Posterior cingulate gyrus (tissue), 11 donors: ENCODE measurements around the gene IDH3G.

Experiments used
- DNase-seq, 10 donors: peaks; one replicate each; pipeline versions ENCODE4 v3.0.0 to v3.0.0-alpha.2; 2020 to 2021; ENCODE audit warnings: mixed read lengths in 3 of 10
- intact Hi-C: fragments of 100-400 bp; cut with DNase I; formaldehyde crosslinking; loops from one replicate; pipeline ENCODE4 v1.15.1; 2023

The IDH3G gene

DNA sequence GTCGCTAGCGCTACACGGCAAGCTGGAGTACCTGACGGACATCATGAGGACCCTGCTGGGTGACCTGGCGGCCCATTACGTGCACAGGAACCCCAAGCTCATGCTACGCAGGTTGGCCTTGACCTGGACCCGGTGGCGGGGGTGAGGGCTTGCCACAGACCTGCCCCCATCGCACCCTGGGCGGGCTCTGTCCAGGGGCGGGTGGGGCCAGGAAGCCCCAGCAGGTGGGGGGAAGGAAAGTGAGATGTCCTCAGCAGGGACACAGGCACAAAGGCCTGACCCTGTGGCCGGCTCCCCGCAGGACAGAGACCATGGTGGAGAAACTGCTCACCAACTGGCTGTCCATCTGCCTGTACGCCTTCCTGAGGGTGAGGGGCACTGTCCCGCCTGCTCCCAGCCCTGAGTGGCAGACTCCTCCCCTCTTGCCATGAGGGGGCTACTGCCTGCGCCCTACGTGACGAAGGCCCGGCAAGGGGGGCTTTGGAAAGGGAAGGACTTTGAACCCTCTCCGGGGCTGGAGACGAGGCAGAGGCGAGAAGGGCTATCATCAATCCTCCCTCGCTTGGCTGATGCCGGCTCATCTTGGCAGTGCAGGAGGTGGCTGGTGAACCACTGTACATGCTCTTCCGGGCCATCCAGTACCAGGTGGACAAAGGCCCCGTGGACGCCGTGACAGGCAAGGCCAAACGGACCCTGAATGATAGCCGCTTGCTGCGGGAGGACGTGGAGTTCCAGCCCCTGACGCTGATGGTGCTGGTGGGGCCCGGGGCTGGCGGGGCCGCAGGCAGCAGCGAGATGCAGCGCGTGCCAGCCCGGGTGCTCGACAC lies 18.7 kb downstream of the IDH3G start:
- intact Hi-C loops = no loop called here
- peak in 6 of 10 donors; percentile 6 to 79 (median 32) for DNase-seq

DNA sequence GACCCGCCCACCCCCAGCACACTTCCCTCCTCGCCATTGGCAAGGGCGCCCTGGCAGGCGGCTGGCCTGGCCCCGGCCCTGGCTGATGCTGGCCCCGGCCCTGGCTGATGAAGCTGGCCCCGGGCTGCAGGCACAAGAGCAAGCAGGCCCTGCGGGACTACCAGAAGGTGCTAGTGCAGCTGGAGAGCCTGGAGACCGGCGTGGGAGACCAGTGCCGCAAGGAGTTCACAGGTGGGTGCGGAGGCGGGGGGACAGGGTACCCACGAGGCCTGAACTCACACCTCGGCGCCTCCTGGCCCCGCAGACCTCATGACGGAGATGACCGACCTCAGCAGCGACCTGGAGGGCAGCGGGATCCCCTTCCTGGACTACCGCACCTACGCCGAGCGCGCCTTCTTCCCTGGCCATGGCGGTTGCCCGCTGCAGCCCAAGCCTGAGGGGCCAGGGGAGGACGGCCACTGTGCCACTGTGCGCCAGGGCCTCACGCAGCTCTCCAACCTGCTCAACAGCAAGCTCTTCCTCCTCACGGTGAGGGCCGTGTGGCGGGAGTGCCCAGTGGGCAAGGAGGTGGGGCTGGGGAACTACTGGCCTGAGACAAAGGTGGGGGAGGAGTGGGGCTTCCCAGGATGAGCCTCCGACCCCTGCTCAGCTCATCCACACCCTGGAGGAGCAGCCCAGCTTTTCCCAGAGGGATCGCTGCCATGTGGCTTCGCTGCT lies 19.4 kb downstream of the IDH3G start:
- DNase-seq = peak in 5 of 10 donors; percentile 5 to 77 (median 59)
- intact Hi-C loops = no loop called here

DNA sequence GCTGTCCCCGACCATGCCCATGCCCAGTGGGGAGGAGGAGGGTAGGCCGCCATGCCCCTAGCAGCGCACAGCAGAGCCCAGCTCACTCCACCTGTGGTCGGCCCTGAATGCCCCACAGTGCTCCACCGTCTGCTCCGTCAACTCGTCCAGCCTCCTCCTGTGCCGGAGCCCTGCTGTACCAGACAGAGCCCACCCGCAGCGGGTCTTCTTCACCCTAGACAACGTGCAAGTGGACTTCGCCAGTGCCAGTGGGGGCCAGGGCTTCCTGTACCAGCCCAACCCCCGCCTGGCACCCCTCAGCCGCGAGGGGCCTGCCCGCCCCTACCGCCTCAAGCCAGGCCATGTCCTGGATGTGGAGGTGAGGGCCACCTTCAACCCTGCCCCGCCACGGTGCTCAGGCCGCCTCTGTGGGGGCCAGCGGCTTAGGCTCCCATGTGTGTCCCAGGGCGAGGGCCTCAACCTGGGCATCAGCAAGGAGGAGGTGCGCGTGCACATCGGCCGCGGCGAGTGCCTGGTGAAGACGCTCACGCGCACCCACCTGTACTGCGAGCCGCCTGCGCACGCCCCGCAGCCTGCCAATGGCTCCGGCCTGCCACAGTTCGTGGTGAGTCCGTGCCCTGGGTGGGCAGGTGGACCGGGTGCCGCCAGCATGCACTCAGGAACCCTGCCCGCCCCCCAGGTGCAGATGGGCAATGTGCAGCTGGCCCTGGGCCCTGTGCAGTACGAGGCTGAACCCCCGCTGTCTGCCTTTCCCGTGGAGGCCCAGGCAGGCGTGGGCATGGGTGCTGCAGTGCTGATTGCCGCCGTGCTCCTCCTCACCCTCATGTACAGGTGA lies 20.2 kb downstream of the IDH3G start:
- intact Hi-C loops = no loop called here
- DNase-seq = peak in 5 of 10 donors; percentile 4 to 83 (median 68)

DNA sequence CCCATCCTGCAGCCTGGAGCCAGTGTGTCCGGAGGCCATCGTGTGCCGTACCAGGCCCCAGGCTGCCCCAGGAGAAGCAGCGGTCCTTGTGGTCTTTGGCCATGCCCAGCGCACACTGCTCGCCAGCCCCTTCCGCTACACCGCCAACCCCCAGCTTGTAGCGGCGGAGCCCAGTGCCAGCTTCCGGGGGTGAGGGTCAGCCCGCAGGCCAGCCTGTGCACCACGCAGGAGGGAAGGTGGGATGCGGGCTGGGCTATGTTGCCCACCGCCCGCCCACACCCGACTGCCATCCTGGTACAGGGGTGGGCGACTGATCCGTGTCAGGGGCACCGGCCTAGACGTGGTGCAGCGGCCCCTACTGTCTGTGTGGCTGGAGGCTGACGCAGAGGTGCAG lies 21.0 kb downstream of the IDH3G start:
- intact Hi-C loops = no loop called here
- DNase-seq = peak in 4 of 10 donors; percentile 8 to 73 (median 67)

DNA sequence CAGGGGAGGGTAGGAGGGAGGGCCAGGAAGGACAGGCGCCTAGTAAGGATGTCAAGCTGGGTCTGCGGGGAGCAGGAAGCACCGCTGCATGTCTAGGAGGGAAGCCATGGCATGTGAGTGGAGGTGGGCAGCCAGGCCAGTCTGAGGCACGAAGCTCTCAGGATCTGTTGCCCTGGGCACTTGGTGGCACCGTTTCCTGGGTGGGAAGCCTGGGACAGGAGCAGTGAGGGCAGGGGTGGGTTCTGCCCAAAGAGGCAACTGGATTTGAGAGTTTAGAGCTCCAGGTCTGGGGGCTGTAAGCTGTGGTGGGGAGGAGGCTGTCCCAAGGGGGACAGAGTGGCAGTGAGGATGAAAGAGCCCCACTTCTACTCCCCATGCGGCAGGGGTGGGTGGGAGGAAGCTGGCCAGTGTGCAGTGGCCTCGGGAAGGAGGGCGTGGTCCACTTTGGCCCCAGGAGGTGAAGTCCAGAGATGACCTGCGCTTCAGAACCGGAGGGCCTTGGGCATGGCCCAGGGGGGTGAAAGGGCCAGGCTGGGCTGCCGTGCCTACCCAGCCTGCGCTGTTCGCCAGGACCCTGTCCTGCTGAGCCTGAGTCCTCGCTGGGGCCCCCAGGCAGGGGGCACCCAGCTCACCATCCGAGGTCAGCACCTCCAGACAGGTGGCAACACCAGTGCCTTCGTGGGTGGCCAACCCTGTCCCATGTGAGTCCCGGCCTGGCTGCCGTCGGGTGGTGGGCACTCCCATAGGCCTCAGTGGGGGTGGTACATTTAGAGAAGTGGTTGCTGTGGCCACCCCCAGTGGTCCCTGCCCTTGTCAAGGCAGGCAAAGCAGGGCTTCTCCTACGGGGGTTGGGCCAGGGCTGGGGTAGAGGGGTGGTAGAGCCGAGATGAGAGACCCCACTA lies 21.6 kb downstream of the IDH3G start:
- DNase-seq = peak in 6 of 10 donors; percentile 2 to 72 (median 39)
- intact Hi-C loops = no loop called here

DNA sequence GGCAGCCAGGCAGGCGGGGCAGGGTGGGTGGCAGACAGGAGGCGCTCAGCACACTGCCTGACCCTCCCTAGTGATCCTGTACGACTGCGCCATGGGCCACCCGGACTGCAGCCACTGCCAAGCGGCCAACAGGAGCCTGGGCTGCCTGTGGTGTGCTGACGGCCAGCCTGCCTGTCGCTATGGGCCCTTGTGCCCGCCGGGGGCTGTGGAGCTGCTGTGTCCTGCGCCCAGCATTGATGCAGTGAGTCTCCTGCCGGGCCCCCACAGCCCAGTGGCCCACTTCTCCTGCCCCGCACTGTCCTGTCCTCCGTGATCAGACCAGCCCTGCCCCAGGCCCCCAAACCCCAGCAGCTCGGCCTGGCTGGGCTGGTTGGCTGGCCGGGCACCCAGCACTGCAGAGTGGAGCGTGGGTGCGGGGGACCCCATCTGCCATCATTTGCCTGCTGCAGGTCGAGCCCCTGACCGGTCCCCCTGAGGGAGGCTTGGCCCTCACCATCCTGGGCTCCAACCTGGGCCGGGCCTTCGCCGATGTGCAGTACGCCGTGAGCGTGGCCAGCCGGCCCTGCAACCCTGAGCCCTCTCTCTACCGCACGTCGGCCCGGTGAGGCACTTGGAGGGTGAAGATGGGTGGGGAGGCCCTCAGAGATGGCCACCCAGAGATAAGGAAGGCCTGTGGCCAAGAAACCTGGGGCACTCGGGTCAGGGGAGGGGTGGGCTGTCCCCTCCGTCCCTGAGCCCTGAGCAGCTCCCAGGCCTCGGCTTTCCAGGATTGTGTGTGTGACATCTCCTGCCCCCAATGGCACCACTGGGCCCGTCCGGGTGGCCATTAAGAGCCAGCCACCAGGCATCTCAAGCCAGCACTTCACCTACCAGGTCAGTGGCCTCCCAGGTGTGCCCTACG lies 22.5 kb downstream of the IDH3G start:
- DNase-seq = peak in 4 of 10 donors; percentile 23 to 80 (median 71)
- intact Hi-C loops = no loop called here

DNA sequence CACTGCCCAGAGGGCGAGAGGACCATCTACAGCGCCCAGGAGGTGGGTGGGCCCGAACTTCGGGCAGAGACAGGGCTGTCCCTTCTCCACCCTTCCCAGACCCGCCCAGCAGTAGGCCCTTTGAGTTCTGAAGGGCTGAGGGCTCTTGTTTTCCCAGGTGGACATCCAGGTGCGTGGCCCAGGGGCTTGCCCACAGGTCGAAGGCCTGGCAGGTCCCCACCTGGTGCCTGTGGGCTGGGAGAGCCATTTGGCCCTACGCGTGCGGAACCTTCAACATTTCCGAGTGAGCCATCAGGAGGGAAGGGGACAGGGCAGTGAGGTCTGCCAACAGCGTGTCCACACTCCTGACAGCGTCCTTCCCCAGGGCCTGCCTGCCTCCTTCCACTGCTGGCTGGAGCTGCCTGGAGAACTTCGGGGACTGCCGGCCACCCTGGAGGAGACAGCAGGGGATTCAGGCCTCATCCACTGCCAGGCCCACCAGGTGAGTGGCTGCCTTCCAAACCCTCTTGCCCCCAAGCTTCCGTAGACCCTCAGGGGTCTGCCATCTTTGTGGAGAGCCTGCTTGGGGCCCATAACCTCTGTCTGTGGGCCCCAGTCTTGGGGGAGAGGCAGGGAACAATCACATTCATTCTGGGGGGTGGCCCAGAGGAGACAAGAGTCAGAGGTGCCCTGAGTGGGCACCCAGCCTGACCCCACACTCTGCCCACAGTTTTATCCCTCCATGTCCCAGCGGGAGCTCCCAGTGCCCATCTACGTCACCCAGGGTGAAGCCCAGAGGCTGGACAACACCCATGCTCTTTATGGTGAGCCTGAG lies 23.4 kb downstream of the IDH3G start:
- intact Hi-C loops = no loop called here
- DNase-seq = peak in 3 of 10 donors; percentile 11 to 72 (median 35)

DNA sequence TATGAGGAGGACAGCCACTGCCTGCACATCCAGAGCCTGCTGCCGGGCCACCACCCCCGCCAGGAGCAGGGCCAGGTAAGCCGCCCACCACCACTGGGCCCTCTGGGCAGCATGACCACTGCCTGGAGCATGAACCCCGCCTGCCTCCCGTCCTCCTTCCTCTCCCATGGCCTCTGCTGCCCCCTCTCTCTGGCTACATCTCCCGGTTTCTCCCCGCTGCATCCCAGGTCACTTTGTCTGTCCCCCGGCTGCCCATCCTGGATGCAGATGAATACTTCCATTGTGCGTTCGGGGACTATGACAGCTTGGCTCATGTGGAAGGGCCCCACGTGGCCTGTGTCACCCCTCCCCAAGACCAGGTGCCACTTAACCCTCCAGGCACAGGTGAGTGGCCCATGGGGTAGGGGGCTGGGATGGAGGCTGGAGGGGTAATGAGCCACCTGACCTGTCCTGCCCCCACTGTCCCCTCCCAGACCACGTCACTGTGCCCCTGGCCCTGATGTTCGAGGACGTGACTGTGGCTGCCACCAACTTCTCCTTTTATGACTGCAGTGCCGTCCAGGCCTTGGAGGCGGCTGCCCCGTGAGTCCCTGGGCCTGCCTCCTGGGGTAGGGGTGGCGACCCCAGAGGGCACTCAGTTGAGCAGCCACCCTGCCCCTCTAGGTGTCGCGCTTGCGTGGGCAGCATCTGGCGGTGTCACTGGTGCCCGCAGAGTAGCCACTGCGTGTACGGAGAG lies 24.1 kb downstream of the IDH3G start:
- intact Hi-C loops = no loop called here
- peak in 4 of 10 donors; percentile 18 to 85 (median 69) for DNase-seq

DNA sequence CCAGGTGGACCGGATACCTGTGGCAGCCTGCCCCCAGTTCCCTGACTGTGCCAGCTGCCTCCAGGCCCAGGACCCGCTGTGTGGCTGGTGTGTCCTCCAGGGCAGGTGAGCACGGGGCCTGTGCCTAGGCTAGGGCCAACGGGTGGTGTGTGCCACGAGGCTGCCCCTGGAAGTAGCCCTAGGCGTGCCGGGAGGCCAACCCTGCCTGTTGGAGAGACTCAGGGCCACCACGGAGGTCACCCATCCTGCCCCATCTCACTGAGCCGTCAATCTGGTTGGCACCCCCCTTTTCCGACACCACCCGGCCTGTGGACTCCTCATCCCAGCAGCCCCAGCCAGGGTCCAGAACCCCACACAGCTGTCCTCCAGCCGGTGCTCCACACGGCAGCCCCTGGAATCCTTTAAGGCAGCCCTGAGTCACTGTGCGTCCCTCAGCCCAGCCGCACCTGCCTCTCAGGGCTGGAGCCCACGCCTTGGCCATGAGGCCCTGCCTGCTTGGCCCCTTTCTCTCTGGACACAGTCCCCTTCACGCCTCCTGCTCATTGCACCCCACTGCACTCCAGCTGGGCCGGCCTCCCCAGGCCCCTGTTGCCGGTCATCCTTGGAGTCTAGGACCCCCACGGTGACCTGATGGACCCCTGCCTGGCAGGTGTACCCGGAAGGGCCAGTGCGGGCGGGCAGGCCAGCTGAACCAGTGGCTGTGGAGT lies 24.9 kb downstream of the IDH3G start:
- peak in 4 of 10 donors; percentile 13 to 81 (median 52) for DNase-seq
- intact Hi-C loops = no loop called here

DNA sequence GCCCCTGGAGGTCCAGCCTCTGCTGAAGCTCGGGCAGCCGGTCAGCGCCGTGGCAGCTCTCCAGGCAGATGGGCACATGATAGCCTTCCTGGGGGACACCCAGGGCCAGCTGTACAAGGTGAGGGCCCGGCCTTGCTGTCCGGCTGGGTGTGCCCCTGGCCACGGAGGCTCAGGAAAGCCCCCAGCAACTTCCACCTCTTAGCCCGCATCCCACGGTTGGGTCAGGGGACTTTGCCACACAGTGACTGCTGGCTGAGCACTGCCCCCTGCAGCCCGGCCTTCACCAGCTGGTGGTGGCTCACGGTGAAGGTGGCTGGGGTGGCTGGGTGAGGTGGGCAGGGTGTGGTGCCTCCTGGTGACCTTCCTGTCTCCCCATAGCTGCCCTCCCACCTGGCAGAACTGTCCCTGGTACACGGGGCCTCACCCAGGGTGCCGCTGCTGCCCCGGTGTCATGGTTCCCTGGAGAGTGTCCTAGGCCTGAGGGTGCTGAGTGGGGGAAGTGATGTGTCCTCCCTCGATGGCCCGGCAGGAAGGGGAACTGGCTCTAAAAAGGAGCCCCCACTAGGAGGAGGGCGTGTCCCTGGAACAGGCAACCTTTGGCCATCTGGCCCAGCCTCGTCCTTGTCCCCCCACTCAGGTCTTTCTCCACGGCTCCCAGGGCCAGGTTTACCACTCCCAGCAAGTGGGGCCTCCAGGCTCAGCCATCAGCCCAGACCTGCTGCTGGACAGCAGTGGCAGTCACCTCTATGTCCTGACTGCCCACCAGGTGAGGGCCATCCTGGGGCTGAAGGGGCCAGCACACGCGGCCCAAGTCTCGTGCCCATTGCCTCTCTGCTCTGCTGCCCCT lies 25.6 kb downstream of the IDH3G start:
- DNase-seq = peak in 4 of 10 donors; percentile 19 to 83 (median 69)
- intact Hi-C loops = no loop called here

DNA sequence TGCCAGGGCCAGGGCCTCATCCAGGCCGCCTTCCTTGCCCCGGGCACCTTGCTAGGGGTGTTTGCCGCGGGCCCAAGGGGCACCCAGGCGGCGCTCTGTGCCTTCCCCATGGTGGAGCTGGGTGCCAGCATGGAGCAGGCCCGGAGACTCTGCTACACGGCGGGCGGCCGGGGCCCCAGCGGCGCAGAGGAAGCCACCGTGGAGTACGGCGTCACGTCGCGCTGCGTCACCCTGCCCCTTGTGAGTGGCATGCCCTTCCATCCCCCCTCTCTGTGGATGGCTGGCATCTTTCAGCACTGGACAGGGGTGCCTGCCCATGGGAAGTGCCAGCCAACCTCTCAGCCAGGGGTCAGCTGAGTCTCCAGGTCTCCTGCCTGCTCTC lies 26.5 kb downstream of the IDH3G start:
- intact Hi-C loops = no loop called here
- DNase-seq = peak in 4 of 10 donors; percentile 15 to 83 (median 65)

DNA sequence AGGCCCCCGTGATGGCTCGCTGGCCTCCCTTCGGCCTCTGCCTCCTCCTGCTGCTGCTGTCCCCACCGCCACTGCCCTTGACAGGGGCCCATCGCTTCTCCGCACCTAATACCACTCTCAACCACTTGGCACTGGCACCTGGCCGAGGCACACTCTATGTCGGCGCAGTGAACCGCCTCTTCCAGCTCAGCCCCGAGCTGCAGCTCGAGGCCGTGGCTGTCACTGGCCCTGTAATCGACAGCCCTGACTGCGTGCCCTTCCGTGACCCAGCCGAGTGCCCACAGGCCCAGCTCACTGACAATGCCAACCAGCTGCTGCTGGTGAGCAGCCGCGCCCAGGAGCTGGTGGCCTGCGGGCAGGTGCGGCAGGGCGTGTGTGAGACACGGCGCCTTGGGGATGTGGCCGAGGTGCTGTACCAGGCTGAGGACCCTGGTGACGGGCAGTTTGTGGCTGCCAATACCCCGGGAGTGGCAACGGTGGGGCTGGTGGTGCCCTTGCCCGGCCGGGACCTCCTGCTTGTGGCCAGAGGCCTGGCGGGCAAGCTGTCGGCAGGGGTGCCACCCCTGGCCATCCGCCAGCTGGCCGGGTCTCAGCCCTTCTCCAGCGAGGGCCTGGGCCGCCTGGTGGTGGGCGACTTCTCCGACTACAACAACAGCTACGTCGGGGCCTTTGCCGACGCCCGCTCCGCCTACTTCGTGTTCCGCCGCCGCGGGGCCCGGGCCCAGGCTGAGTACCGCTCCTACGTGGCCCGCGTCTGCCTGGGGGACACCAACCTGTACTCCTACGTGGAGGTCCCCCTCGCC lies 27.1 kb downstream of the IDH3G start:
- peak in 5 of 10 donors; percentile 17 to 86 (median 75) for DNase-seq
- intact Hi-C loops = no loop called here

DNA sequence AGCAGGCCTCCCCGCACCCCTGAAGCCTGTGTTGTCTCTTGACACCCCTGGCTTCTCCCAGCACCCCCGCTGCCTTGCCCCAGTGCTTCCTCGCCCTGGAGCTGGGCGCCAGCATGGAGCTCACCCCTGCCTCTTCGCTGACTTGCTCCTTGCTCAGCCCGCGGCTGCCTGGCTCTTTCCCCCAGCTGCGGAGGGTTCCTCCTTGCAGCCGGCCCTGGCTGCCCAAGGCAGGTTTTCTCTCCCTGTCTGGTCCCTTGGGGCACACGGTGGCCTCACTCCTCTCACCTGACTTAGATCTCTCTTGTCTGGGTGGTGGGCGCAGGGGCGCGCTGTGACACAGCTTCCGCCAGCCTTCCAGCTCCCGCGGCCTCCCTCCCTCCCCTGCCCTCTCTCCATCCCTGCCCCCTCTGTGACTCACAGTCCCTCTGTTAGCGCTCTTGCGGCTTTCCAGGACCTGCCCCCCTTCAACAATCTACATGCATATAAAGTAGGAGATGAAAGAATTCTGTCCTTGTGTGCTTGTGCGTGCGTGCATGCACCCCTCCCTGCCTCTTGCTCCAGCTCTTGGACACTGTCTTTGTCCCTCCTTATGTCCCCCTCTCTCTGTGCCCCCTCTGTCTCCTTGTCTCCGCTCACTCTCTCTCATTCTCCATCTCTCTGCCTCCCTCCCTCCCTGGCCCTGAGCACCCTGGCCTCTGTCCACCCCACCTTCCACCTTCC lies 27.9 kb downstream of the IDH3G start:
- DNase-seq = peak in 9 of 10 donors; percentile 33 to 94 (median 61)
- intact Hi-C loops = no loop called here
